Epithelial cell of alveolus of lung (primary cell): ENCODE measurements around the gene CCDC74B. TPM values are rescaled to one million over a fixed set of nuclear protein-coding genes. Genes with fewer than 3 reads are reported as not detected.

Experiments
- total RNA-seq: library from RNA; depleted of rRNA; stranded (reverse); fragments of >200 nt; gene quantifications from 2 replicates; pipeline ENCODE4 v1.2.1, GENCODE V29; 2015

Gene CCDC74B
- total RNA-seq: 5.4 and 17.9 TPM in 2 replicates

GRCh38 chr2:130145006-130145414 lies at the start of gene CCDC74B:
Gene CCDC74B, minus strand, starts transcription at chr2:130145112. Its CDS starts 116 bp downstream, at chr2:130144996.

GRCh38 chr2:130181880-130182682 lies 37.2 kb upstream of the CCDC74B start, which contains the start of gene MZT2B:
Gene MZT2B, plus strand, starts transcription at chr2:130182262. Its CDS starts 21 bp downstream, at chr2:130182283.

GRCh38 chr2:130181325-130181879 lies 36.5 kb upstream of the CCDC74B start, which contains the start of gene SMPD4:
Gene SMPD4, minus strand, starts transcription at chr2:130181602. Its CDS starts 5,010 bp downstream, at chr2:130176592.

GRCh38 chr2:130129120-130129829 lies 15.6 kb downstream of the CCDC74B start, which contains the start of gene POTEF:
Gene POTEF, minus strand, starts transcription at chr2:130129222. Its CDS starts 8,707 bp downstream, at chr2:130120515.

Other genes starting within 250 kb of the CCDC74B start
- under 0.01 TPM in 1 of 2 replicates, not detected in the other for gene RAB6C, start 165.4 kb downstream of the CCDC74B start, total RNA-seq
- not detected in 2 replicates for gene POTEF, start 15.9 kb downstream of the CCDC74B start, total RNA-seq
- 39.2 and 47.1 TPM in 2 replicates for gene SMPD4, start 36.5 kb upstream of the CCDC74B start, total RNA-seq
- gene MZT2B, start 37.1 kb upstream of the CCDC74B start, total RNA-seq: 263 and 313 TPM in 2 replicates
- gene TUBA3E, start 53.3 kb upstream of the CCDC74B start, total RNA-seq: not detected in 2 replicates
- 59.9 and 102 TPM in 2 replicates for gene IMP4, start 197.8 kb upstream of the CCDC74B start, total RNA-seq
- 14.1 and 22.9 TPM in 2 replicates for gene PTPN18, start 210.9 kb upstream of the CCDC74B start, total RNA-seq